GM18499 (cell line): ENCODE data around the gene XRCC3.
"Not testable (repeated sequence)": the region's sequence is repeated elsewhere in the genome, so short reads cannot be mapped to it uniquely, and the experiment has no call there.

Source experiments
- ATAC-seq: cut with Tn5 transposase; IDR thresholded peaks from one replicate; pipeline ENCODE4 v1.9.1; 2021; ENCODE audit warnings: moderate number of reproducible peaks; ENCODE audit not compliant: insufficient read depth, unreplicated experiment

The XRCC3 gene

GRCh38 chr14:103676881-103677675 lies 38.2 kb downstream of the XRCC3 start:
- no peak for ATAC-seq

DNA sequence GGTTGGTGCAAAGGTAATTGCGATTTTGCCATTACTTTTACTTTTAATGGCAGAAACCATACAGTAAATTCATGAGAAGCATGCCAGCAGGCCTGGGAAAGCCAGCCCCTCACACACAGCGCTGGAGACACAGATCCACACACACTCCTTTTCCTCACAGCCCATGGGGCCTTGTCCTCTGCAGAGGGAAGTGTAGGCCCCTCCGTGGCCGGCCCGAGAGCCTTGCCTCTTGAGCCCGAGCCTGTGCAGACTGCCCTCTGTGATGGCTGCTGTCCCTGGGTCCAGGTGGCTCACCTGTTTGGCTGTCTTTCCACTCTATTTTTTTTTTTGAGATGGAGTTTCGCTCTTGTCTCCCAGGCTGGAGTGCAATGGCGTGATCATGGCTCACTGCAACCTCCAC lies 39.3 kb downstream of the XRCC3 start:
- no peak for ATAC-seq

- no peak for ATAC-seq
Measured at GRCh38 chr14:103671911-103672310, 43.3 kb downstream of the XRCC3 start.

- no peak for ATAC-seq
Measured at GRCh38 chr14:103669370-103669769, 45.9 kb downstream of the XRCC3 start.

- no peak for ATAC-seq
Measured at GRCh38 chr14:103668117-103668516, 47.1 kb downstream of the XRCC3 start.

DNA sequence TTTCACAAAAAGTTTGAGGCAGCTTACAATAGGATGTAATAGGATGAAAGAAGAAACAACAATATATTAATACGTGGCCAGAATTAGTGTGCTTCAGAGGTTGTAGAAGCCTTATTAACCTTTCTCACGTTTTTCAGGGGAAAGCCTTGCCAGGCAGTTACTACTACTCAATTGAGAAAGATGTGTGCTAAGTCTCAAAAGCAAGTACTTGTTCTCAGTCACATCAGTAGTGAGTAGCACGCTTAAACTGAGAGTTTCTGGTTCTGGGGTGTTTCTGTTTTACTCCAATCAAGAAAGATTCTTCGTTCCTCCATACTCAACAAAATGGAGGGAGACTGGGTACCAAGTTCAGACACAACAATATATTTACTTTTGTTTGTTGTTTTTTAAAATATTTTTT lies 47.6 kb downstream of the XRCC3 start:
- no peak for ATAC-seq

DNA sequence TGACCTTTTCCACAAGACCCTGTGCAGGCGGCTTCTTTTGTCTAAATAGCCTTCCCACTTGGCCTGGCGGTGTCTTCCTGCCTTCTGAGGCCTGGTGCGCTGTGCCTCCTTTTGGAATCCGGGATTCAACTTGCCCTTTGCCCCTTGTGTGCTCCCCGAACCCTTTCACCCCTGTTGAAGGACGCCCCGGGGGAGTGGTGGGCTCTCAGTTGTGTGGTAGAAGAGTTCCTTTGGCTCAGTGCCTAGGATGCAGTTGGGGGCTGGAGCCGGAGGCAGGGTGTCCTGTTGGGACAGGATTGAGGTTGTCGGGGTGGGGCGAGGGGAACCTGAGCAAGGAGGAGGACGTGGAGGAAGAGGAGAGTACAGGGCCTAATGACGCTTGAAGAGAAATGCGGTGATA lies 51.7 kb downstream of the XRCC3 start:
- no peak for ATAC-seq

DNA sequence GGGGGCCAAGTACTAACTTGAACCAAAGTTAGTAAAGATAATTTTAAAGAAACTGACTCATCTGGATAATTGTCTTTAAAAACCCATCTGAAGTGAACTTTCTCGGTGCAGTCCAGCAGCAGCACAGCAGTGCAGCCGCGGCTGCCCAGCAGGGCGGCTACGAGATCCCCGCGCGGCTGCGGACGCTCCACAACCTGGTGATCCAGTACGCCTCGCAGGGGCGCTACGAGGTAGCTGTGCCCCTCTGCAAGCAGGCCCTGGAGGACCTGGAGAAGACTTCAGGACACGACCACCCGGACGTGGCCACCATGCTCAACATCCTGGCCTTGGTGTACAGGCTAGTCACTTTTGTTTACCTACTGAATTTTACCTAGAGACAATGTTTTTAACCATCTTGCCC lies 52.7 kb downstream of the XRCC3 start:
- ATAC-seq = no peak

GRCh38 chr14:103662029-103662428 lies 53.2 kb downstream of the XRCC3 start:
- ATAC-seq = no peak

GRCh38 chr14:103659631-103660030 lies 55.6 kb downstream of the XRCC3 start:
- no peak for ATAC-seq

DNA sequence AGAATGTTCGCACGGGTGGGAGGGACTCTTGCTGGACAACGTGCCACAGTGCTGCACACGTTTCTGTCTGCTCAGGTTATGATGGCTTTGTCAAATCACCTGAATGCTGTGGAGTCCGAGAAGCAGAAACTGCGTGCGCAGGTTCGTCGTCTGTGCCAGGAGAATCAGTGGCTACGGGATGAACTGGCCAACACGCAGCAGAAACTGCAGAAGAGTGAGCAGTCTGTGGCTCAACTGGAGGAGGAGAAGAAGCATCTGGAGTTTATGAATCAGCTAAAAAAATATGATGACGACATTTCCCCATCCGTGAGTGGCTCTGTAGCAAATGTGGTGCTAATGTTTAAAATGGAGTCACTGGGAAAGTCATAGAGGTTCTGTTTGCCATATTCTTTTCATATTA lies 57.8 kb downstream of the XRCC3 start:
- ATAC-seq = no peak

GRCh38 chr14:103656756-103657133 lies 58.5 kb downstream of the XRCC3 start:
- ATAC-seq = no peak

GRCh38 chr14:103656031-103656755 lies 59.1 kb downstream of the XRCC3 start:
- no peak for ATAC-seq

DNA sequence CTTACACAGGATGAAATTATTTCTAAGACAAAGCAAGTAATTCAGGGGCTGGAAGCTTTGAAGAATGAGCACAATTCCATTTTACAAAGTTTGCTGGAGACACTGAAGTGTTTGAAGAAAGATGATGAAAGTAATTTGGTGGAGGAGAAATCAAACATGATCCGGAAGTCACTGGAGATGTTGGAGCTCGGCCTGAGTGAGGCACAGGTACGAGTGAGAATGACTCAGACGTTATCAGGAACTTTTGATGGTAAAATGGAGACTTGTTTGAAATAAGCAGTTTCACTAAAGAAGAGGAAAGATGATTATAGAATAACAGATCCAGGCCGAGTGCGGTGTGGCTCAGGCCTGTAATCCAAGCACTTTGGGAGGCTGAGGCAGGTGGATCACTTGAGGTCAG lies 60.6 kb downstream of the XRCC3 start:
- no peak for ATAC-seq

- ATAC-seq = no peak
Measured at GRCh38 chr14:103653805-103654204, 61.4 kb downstream of the XRCC3 start.

- ATAC-seq = not testable (repeated sequence)
Measured at GRCh38 chr14:103653336-103653735, 61.9 kb downstream of the XRCC3 start.

GRCh38 chr14:103652806-103653205 lies 62.4 kb downstream of the XRCC3 start:
- no peak for ATAC-seq

DNA sequence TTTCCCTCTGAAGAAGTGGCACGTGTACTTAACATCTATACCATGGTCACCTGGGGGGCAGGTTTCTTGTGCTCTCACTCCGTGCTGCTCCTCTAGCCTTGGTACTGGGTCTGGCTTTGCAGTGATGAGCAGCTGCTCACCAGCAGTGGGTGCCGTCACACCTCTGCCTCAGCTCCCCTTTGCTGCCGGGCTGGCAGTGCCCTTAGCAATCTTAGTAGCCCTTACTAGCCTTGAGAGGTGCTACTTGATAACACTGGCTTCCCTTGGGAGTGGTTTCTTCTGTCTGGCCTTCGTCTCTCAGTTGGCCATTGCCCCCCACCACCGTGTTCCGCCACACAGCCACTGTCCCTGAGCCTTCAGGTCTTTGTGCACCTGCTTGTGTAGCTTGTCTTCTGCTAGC lies 63.7 kb downstream of the XRCC3 start:
- ATAC-seq = no peak

DNA sequence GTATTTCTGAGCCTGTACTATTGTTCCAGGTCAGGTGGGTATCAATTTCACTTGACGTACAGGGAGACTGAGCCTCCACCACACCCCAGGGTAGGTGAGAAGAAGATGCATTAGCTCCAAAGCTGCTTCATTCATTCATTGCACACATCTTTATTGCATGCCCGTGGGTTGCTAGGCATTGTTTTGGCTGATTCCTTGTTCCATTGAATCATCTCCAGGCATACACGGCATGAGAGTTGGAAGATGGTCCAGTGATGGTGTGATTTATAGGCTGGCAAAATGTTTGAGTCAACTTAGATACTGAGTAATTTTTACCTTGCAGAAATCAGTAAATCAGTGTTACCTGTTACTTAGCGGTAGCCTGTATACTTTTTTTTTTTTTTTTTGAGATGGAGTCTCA lies 65.0 kb downstream of the XRCC3 start:
- ATAC-seq = no peak

GRCh38 chr14:103649001-103649400 lies 66.2 kb downstream of the XRCC3 start:
- no peak for ATAC-seq
